Activated naive CD4-positive, alpha-beta T cell treated with anti-CD3 and anti-CD28 coated beads, Interleukin-2, amount 10 ng/mL, durations not matched to agents 7 days and 5 days (primary cell): Measurements from ENCODE around the gene GSE1.

Source experiments
- CTCF ChIA-PET: fragments of 350-600 bp; sonication (Branson Sonifier 250); formaldehyde crosslinking; loops from one replicate; lab custom pipeline; 2021; ENCODE audit warnings: antibody characterized with exemption; lab: Charles Lee
- DNase-seq: peaks from one replicate; pipeline ENCODE4 v3.0.0-alpha.2; 2020
- H3K27ac Mint-ChIP-seq: one replicate; pipeline ENCODE4 v1.8.0; 2021; ENCODE audit warnings: mild to moderate bottlenecking, moderate library complexity, mixed read lengths
- H3K27me3 Mint-ChIP-seq: one replicate; pipeline ENCODE4 v1.8.0; 2021; ENCODE audit warnings: mild to moderate bottlenecking, mixed read lengths
- H3K36me3 Mint-ChIP-seq: one replicate; pipeline ENCODE4 v1.8.0; 2021; ENCODE audit warnings: mixed read lengths
- H3K4me1 Mint-ChIP-seq: one replicate; pipeline ENCODE4 v1.8.0; 2021; ENCODE audit warnings: mixed read lengths
- H3K4me3 Mint-ChIP-seq: one replicate; pipeline ENCODE4 v1.8.0; 2021; ENCODE audit warnings: mild to moderate bottlenecking, moderate library complexity, mixed read lengths
- H3K9me3 Mint-ChIP-seq: one replicate; pipeline ENCODE4 v1.8.0; 2021; ENCODE audit warnings: mixed read lengths

The GSE1 gene

GRCh38 chr16:85656351-85657266 is 43.5 kb downstream of the GSE1 start:
- H3K36me3 Mint-ChIP-seq = peaks cover 4% of the 10 kb centered on the region
- no peak overlapping the region for H3K4me3 Mint-ChIP-seq
- H3K27ac Mint-ChIP-seq = no peak overlapping the region
- no peaks in the 10 kb centered on the region for H3K4me1 Mint-ChIP-seq
- H3K27me3 Mint-ChIP-seq = no peaks in the 10 kb centered on the region
- DNase-seq = no peak
- CTCF ChIA-PET = no interaction called here
- H3K9me3 Mint-ChIP-seq = no peaks in the 10 kb centered on the region

GRCh38 chr16:85657267-85657650 is 44.1 kb downstream of the GSE1 start:
- peaks cover 4% of the 10 kb centered on the region for H3K36me3 Mint-ChIP-seq
- no peak overlapping the region for H3K27ac Mint-ChIP-seq
- no peaks in the 10 kb centered on the region for H3K27me3 Mint-ChIP-seq
- H3K4me1 Mint-ChIP-seq = no peaks in the 10 kb centered on the region
- no peak overlapping the region for H3K4me3 Mint-ChIP-seq
- no peaks in the 10 kb centered on the region for H3K9me3 Mint-ChIP-seq
- DNase-seq = no peak
- CTCF ChIA-PET = interaction anchor here (1.6 to 4.7 kb wide), 2 partner anchors 60 to 103 kb away, joined by 3 to 44 read pairs; no protein-coding TSS in a partner anchor

GRCh38 chr16:85657996-85658395 is 44.9 kb downstream of the GSE1 start:
- no peak for DNase-seq
- Mint-ChIP-seq H3K27me3 (no peaks in the 10 kb centered on the region), H3K27ac (no peak overlapping the region), H3K9me3 (no peaks in the 10 kb centered on the region), H3K36me3 (peaks cover 4% of the 10 kb centered on the region), H3K4me1 (no peaks in the 10 kb centered on the region), H3K4me3 (no peak overlapping the region)
- CTCF ChIA-PET = interaction anchor here (0.9 to 4.7 kb wide), 8 partner anchors 9 to 104 kb away, joined by 3 to 44 read pairs (median 4); no protein-coding TSS in a partner anchor

- H3K27ac Mint-ChIP-seq = no peak overlapping the region
- H3K36me3 Mint-ChIP-seq = peaks cover 4% of the 10 kb centered on the region
These were observed 45.6 kb downstream of the GSE1 start for GRCh38 chr16:85658504-85659326.

GRCh38 chr16:85659336-85659735 is 46.2 kb downstream of the GSE1 start:
- no peaks in the 10 kb centered on the region for H3K9me3 Mint-ChIP-seq
- H3K27me3 Mint-ChIP-seq = no peaks in the 10 kb centered on the region
- no peak for DNase-seq
- H3K36me3 Mint-ChIP-seq = peaks cover 5% of the 10 kb centered on the region
- H3K27ac Mint-ChIP-seq = peak overlapping the region; percentile 19
- CTCF ChIA-PET = interaction anchor here (0.6 to 4.7 kb wide), 11 partner anchors 10 to 102 kb away, joined by 3 to 44 read pairs (median 5); no protein-coding TSS in a partner anchor
- H3K4me1 Mint-ChIP-seq = no peaks in the 10 kb centered on the region
- H3K4me3 Mint-ChIP-seq = no peak overlapping the region

More at GRCh38 chr16:85658504-85659326, 45.6 kb downstream of the GSE1 start:
- no peaks in the 10 kb centered on the region for H3K27me3 Mint-ChIP-seq
- no peaks in the 10 kb centered on the region for H3K4me1 Mint-ChIP-seq
- CTCF ChIA-PET = interaction anchor here (0.6 to 4.7 kb wide), 14 partner anchors 8 to 103 kb away, joined by 3 to 44 read pairs (median 4); no protein-coding TSS in a partner anchor
- no peak for DNase-seq
- H3K9me3 Mint-ChIP-seq = no peaks in the 10 kb centered on the region
- no peak overlapping the region for H3K4me3 Mint-ChIP-seq

- no peaks in the 10 kb centered on the region for H3K4me1 Mint-ChIP-seq
- peak overlapping the region; percentile 19 for H3K27ac Mint-ChIP-seq
- H3K36me3 Mint-ChIP-seq = peaks cover 9% of the 10 kb centered on the region
- H3K4me3 Mint-ChIP-seq = no peak overlapping the region
- DNase-seq = peak; percentile 80
- H3K27me3 Mint-ChIP-seq = no peaks in the 10 kb centered on the region
- CTCF ChIA-PET = interaction anchor here (0.6 to 4.7 kb wide), 10 partner anchors 11 to 95 kb away, joined by 3 to 44 read pairs (median 4); no protein-coding TSS in a partner anchor
- no peaks in the 10 kb centered on the region for H3K9me3 Mint-ChIP-seq
These were observed 46.8 kb downstream of the GSE1 start for GRCh38 chr16:85659805-85660511.

GRCh38 chr16:85660843-85661739 is 48.0 kb downstream of the GSE1 start:
- DNase-seq = no peak
- Mint-ChIP-seq H3K4me3 (no peak overlapping the region), H3K9me3 (no peaks in the 10 kb centered on the region), H3K27ac (no peak overlapping the region), H3K4me1 (no peaks in the 10 kb centered on the region), H3K27me3 (no peaks in the 10 kb centered on the region), H3K36me3 (peaks cover 11% of the 10 kb centered on the region)
- CTCF ChIA-PET = interaction anchor here (0.9 to 4.7 kb wide), 3 partner anchors 14 to 56 kb away, joined by 3 to 44 read pairs (median 4); no protein-coding TSS in a partner anchor

- H3K9me3 Mint-ChIP-seq = no peaks in the 10 kb centered on the region
- no peaks in the 10 kb centered on the region for H3K4me1 Mint-ChIP-seq
- H3K36me3 Mint-ChIP-seq = peaks cover 8% of the 10 kb centered on the region
- CTCF ChIA-PET = interaction anchor here (4.7 kb wide), 1 partner anchor 55 kb away, joined by 44 read pairs; no protein-coding TSS in a partner anchor
- no peak overlapping the region for H3K4me3 Mint-ChIP-seq
- DNase-seq = no peak
- H3K27me3 Mint-ChIP-seq = no peaks in the 10 kb centered on the region
- H3K27ac Mint-ChIP-seq = no peak overlapping the region
These were observed 48.8 kb downstream of the GSE1 start for GRCh38 chr16:85661740-85662481.

- Mint-ChIP-seq H3K36me3 (peaks cover 9% of the 10 kb centered on the region), H3K4me3 (no peak overlapping the region), H3K4me1 (no peaks in the 10 kb centered on the region), H3K9me3 (no peaks in the 10 kb centered on the region), H3K27me3 (no peaks in the 10 kb centered on the region), H3K27ac (no peak overlapping the region)
- no peak for DNase-seq
- CTCF ChIA-PET = no interaction called here
These were observed 49.3 kb downstream of the GSE1 start for GRCh38 chr16:85662482-85662812.

- Mint-ChIP-seq H3K4me1 (no peaks in the 10 kb centered on the region), H3K4me3 (no peak overlapping the region), H3K27ac (no peak overlapping the region), H3K36me3 (peaks cover 12% of the 10 kb centered on the region), H3K27me3 (no peaks in the 10 kb centered on the region), H3K9me3 (no peaks in the 10 kb centered on the region)
- DNase-seq = no peak
- CTCF ChIA-PET = no interaction called here
These were observed 50.1 kb downstream of the GSE1 start for GRCh38 chr16:85662976-85663830.

GRCh38 chr16:85663891-85664321 is 50.8 kb downstream of the GSE1 start:
- H3K9me3 Mint-ChIP-seq = no peaks in the 10 kb centered on the region
- DNase-seq = no peak
- H3K4me3 Mint-ChIP-seq = no peak overlapping the region
- H3K27ac Mint-ChIP-seq = no peak overlapping the region
- H3K27me3 Mint-ChIP-seq = no peaks in the 10 kb centered on the region
- H3K4me1 Mint-ChIP-seq = no peaks in the 10 kb centered on the region
- H3K36me3 Mint-ChIP-seq = peaks cover 12% of the 10 kb centered on the region
- CTCF ChIA-PET = no interaction called here
